HCT116 (cell line): Measurements from ENCODE around the gene GSTM4. TPM values are rescaled to one million over a fixed set of nuclear protein-coding genes. Genes with fewer than 3 reads are reported as not detected.
"Not testable (repeated sequence)": the region's sequence is repeated elsewhere in the genome, so short reads cannot be mapped to it uniquely, and the experiment has no call there.

Source experiments
- ATAC-seq: fragments of 200-7000 bp; cut with Tn5 transposase; 2 replicates; pipeline ENCODE4 v1.9.1; 2020; ENCODE audit warnings: mild to moderate bottlenecking, moderate library complexity
- BruUV-seq: library from RNA; stranded (reverse); fragments of 400-500 nt; replicated peaks from 2 replicates; lab custom pipeline; 2021; lab: Mats Ljungman, UMichigan
- CTCF ChIA-PET: fragments of 300-600 bp; sonication (Branson Sonifier 250); formaldehyde crosslinking; loops from one replicate; lab custom pipeline; 2021; ENCODE audit warnings: antibody characterized with exemption; lab: Charles Lee
- POLR2A ChIA-PET: fragments of 300-600, 350-600 bp; sonication (Branson Sonifier 250); formaldehyde crosslinking; loops from one replicate; lab custom pipeline; 2021; ENCODE audit warnings: antibody characterized with exemption; lab: Charles Lee
- RAD21 ChIA-PET, 2 experiments: fragments of 300-600 bp; sonication (Branson Sonifier 250); formaldehyde crosslinking; loops; one replicate each; lab custom pipeline; 2023; ENCODE audit warnings: low total read pairs in 2 of 2; ENCODE audit not compliant: uncharacterized antibody in 2 of 2, unreplicated experiment in 2 of 2, low non-redundant PET in 1 of 2; lab: Charles Lee
- DNase-seq: peaks from one replicate; pipeline ENCODE4 v3.0.0-alpha.2; 2010; ENCODE audit warnings: low read depth, low spot score
- H2AFZ ChIP-seq: fragments of 200-600 bp; shearing (Covaris generic), sonication (generic); 2 replicates; pipeline ENCODE4 v1.6.1; 2017; ENCODE audit warnings: low read depth, mixed run types, mixed read lengths, antibody characterized with exemption, low read length; ENCODE audit not compliant: poor library complexity, severe bottlenecking
- H3K27ac ChIP-seq: 2 replicates; pipeline ENCODE4 v1.5.1; 2012; ENCODE audit warnings: low read depth, low read length
- H3K27me3 ChIP-seq: fragments of 200-600 bp; sonication (generic); 2 replicates; pipeline ENCODE4 v1.6.1; 2016; ENCODE audit warnings: mixed run types, low read length, mixed read lengths; ENCODE audit not compliant: insufficient read depth
- H3K36me3 ChIP-seq, 2 experiments: fragments of 200-500 bp in 1 of 2; fragments of 200-600 bp in 1 of 2; sonication (Bioruptor generic) in 1 of 2; sonication (generic) in 1 of 2; 2 replicates each; pipeline versions ENCODE4 v1.5.1 to v1.6.1; 2014 to 2016; ENCODE audit warnings: low read length in 2 of 2, inconsistent platforms in 1 of 2, mixed read lengths in 1 of 2, mixed run types in 1 of 2; ENCODE audit not compliant: insufficient read depth in 2 of 2, control insufficient read depth in 1 of 2
- H3K4me1 ChIP-seq, 2 experiments: fragments of 200-600 bp in 1 of 2; sonication (generic) in 1 of 2; 2 replicates each; pipeline versions ENCODE4 v1.5.1 to v1.6.1; 2012 to 2017; ENCODE audit warnings: low read length in 2 of 2, inconsistent platforms in 1 of 2, mild to moderate bottlenecking in 1 of 2, mixed read lengths in 1 of 2, mixed run types in 1 of 2, moderate library complexity in 1 of 2; ENCODE audit not compliant: insufficient read depth in 2 of 2, control insufficient read depth in 1 of 2
- H3K4me2 ChIP-seq: fragments of 200-600 bp; sonication (generic); 2 replicates; pipeline ENCODE4 v1.6.1; 2017; ENCODE audit warnings: mixed run types, low read length, mixed read lengths
- H3K4me3 ChIP-seq, 2 experiments: fragments of 200-600 bp in 1 of 2; sonication (generic) in 1 of 2; replicated peaks in 1 of 2; 2 replicates each; pipeline ENCODE4 v1.5.1; 2011 to 2016; ENCODE audit warnings: low read length in 2 of 2, control low read depth in 1 of 2, low read depth in 1 of 2, mild to moderate bottlenecking in 1 of 2, mixed read lengths in 1 of 2, mixed run types in 1 of 2
- H3K79me2 ChIP-seq: fragments of 200-600 bp; sonication (generic); 2 replicates; pipeline ENCODE4 v1.6.1; 2017; ENCODE audit warnings: mild to moderate bottlenecking, mixed run types, low read length, moderate library complexity, mixed read lengths; ENCODE audit not compliant: insufficient read depth
- H3K9ac ChIP-seq: fragments of 200-600 bp; sonication (generic); 2 replicates; pipeline ENCODE4 v1.6.1; 2016; ENCODE audit warnings: low read length, mixed read lengths
- H3K9me2 ChIP-seq: fragments of 200-600 bp; sonication (generic), shearing (Covaris generic); 2 replicates; pipeline ENCODE4 v1.6.1; 2017; ENCODE audit warnings: mixed run types, mild to moderate bottlenecking, moderate library complexity; ENCODE audit not compliant: insufficient read depth
- H3K9me3 ChIP-seq, 2 experiments: fragments of 200-500 bp in 1 of 2; fragments of 200-600 bp in 1 of 2; sonication (Bioruptor generic) in 1 of 2; sonication (generic) in 1 of 2; 2 replicates each; pipeline ENCODE4 v1.6.1; 2014 to 2017; ENCODE audit warnings: low read length in 2 of 2, mixed read lengths in 2 of 2, inconsistent platforms in 1 of 2, low read depth in 1 of 2, mild to moderate bottlenecking in 1 of 2, mixed run types in 1 of 2, moderate library complexity in 1 of 2; ENCODE audit not compliant: control insufficient read depth in 1 of 2, insufficient read depth in 1 of 2
- H4K20me1 ChIP-seq: fragments of 200-600 bp; sonication (generic), shearing (Covaris generic); 2 replicates; pipeline ENCODE4 v1.6.1; 2017; ENCODE audit warnings: mixed run types, mild to moderate bottlenecking, moderate library complexity; ENCODE audit not compliant: insufficient read depth
- CBX3 ChIP-seq: IDR thresholded peaks from 2 replicates; pipeline ENCODE4 v1.6.1; 2012; ENCODE audit warnings: low read depth
- CEBPB ChIP-seq: IDR thresholded peaks from 2 replicates; pipeline ENCODE4 v1.6.1; 2012; ENCODE audit warnings: low read depth
- EGR1 ChIP-seq: IDR thresholded peaks from 2 replicates; pipeline ENCODE4 v1.6.1; 2012; ENCODE audit warnings: low read depth
- ELF1 ChIP-seq: IDR thresholded peaks from 2 replicates; pipeline ENCODE4 v1.6.1; 2012; ENCODE audit warnings: low read depth, borderline replicate concordance
- EZH2 ChIP-seq: fragments of 200-600 bp; sonication (generic); IDR thresholded peaks from 2 replicates; pipeline ENCODE4 v1.6.1; 2017; ENCODE audit warnings: antibody characterized with exemption, mixed run types
- EZH2phosphoT487 ChIP-seq: fragments of 200-600 bp; IDR thresholded peaks from 2 replicates; pipeline ENCODE4 v1.6.1; 2018; ENCODE audit warnings: antibody characterized with exemption, borderline replicate concordance
- JUND ChIP-seq: IDR thresholded peaks from 2 replicates; pipeline ENCODE4 v1.6.1; 2012
- POLR2A ChIP-seq: IDR thresholded peaks from 2 replicates; pipeline ENCODE4 v1.7.0; 2011; ENCODE audit warnings: borderline replicate concordance; ENCODE audit not compliant: insufficient read depth, insufficient read length; ENCODE audit errors: extremely low read depth
- POLR2AphosphoS5 ChIP-seq: IDR thresholded peaks from 2 replicates; pipeline ENCODE4 v1.6.1; 2011; ENCODE audit warnings: mild to moderate bottlenecking, low read depth, low read length, moderate library complexity
- SRF ChIP-seq: IDR thresholded peaks from 2 replicates; pipeline ENCODE4 v1.6.1; 2012; ENCODE audit warnings: low read depth
- TCF7L2 ChIP-seq: IDR thresholded peaks from 2 replicates; pipeline ENCODE4 v1.7.0; 2011; ENCODE audit warnings: borderline replicate concordance, inconsistent platforms; ENCODE audit not compliant: insufficient read depth, insufficient read length; ENCODE audit errors: extremely low read depth
- YY1 ChIP-seq: IDR thresholded peaks from 2 replicates; pipeline ENCODE4 v1.6.1; 2011; ENCODE audit warnings: low read length, low read depth, moderate library complexity, mild to moderate bottlenecking; ENCODE audit not compliant: insufficient replicate concordance; ENCODE audit errors: extremely low read depth
- ZFX ChIP-seq: fragments of 450-650 bp; IDR thresholded peaks from 2 replicates; pipeline ENCODE4 v1.6.1; 2017
- intact Hi-C: fragments of 100-400 bp; cut with micrococcal nuclease; formaldehyde crosslinking; loops from 2 replicates; pipeline ENCODE4 v1.10.0; 2022
- total RNA-seq: library from RNA; stranded (reverse); gene quantifications from one replicate; pipeline ENCODE4 v1.2.1, GENCODE V29; 2021; ENCODE audit not compliant: unreplicated experiment
- TF ChIP-seq, protein P1 (sequence below): IDR thresholded peaks from 2 replicates; pipeline ENCODE4 v1.6.1; 2012
- TF ChIP-seq, protein P2 (sequence below), 3 experiments: fragments of 200-600 bp in 1 of 3; sonication (generic) in 1 of 3; IDR thresholded peaks in 2 of 3; conservative IDR thresholded peaks in 1 of 3; 2 replicates each; pipeline ENCODE4 v1.5.1; 2012 to 2017; ENCODE audit warnings: low read depth in 2 of 3, low read length in 2 of 3, antibody characterized with exemption in 1 of 3, borderline replicate concordance in 1 of 3, control low read depth in 1 of 3, mild to moderate bottlenecking in 1 of 3, mixed read lengths in 1 of 3, mixed run types in 1 of 3, moderate library complexity in 1 of 3; ENCODE audit not compliant: insufficient read depth in 1 of 3
- TF ChIP-seq, protein P3 (sequence below): IDR thresholded peaks from 2 replicates; pipeline ENCODE4 v1.6.1; 2012; ENCODE audit warnings: low read depth

GSTM4 gene
- total RNA-seq, 1 experiment from 2014 or later, result 15.9 TPM

DNA sequence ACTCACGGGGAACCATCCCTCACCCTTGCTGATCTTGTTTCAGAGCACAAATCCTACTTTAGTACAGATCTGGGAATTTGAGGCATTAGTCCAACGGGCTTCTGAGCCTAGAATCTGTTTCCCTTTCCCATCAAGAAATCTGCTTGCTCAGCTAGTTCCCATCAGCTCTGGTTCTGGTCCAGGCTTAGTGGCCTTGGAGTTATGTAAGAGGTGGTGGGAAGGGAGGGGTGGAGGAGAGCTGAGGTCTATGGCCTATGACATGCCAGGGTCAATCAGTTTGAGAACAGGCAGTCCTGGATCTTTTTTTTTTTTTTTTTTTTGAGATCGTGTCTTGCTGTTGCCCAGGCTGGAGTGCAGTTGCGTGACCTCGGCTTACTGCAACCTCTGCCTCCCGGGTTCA, 35.9 kb downstream of the GSTM4 start:
- no peaks in the 10 kb centered on the region for H3K4me1 ChIP-seq
- H4K20me1 ChIP-seq, result no peaks in the 10 kb centered on the region
- no TSS peak for BruUV-seq
- TF ChIP-seq POLR2AphosphoS5, result no peak
- TF ChIP-seq ZFX, result no peak
- no peak for TF ChIP-seq JUND
- TF ChIP-seq, protein P1, sequence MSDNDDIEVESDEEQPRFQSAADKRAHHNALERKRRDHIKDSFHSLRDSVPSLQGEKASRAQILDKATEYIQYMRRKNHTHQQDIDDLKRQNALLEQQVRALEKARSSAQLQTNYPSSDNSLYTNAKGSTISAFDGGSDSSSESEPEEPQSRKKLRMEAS, result no peak
- TF ChIP-seq YY1, result no peak
- no peak for TF ChIP-seq EZH2
- TF ChIP-seq, protein P2, sequence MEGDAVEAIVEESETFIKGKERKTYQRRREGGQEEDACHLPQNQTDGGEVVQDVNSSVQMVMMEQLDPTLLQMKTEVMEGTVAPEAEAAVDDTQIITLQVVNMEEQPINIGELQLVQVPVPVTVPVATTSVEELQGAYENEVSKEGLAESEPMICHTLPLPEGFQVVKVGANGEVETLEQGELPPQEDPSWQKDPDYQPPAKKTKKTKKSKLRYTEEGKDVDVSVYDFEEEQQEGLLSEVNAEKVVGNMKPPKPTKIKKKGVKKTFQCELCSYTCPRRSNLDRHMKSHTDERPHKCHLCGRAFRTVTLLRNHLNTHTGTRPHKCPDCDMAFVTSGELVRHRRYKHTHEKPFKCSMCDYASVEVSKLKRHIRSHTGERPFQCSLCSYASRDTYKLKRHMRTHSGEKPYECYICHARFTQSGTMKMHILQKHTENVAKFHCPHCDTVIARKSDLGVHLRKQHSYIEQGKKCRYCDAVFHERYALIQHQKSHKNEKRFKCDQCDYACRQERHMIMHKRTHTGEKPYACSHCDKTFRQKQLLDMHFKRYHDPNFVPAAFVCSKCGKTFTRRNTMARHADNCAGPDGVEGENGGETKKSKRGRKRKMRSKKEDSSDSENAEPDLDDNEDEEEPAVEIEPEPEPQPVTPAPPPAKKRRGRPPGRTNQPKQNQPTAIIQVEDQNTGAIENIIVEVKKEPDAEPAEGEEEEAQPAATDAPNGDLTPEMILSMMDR (IDR thresholded peaks at IDR 0.05 in 2 of 3, conservative IDR thresholded peaks at IDR 0.05 in 1 of 3; ENCODE audit: borderline replicate concordance in 1 of 3, insufficient read depth in 1 of 3, low read depth in 2 of 3, low read length in 2 of 3), result no peak
- no peak for TF ChIP-seq CBX3
- TF ChIP-seq POLR2A, result no peak
- TF ChIP-seq TCF7L2, result no peak
- no peak for TF ChIP-seq EZH2phosphoT487
- no peak for TF ChIP-seq ELF1
- no peak for TF ChIP-seq EGR1
- no peak for TF ChIP-seq CEBPB
- TF ChIP-seq SRF, result no peak
- TF ChIP-seq, protein P3, sequence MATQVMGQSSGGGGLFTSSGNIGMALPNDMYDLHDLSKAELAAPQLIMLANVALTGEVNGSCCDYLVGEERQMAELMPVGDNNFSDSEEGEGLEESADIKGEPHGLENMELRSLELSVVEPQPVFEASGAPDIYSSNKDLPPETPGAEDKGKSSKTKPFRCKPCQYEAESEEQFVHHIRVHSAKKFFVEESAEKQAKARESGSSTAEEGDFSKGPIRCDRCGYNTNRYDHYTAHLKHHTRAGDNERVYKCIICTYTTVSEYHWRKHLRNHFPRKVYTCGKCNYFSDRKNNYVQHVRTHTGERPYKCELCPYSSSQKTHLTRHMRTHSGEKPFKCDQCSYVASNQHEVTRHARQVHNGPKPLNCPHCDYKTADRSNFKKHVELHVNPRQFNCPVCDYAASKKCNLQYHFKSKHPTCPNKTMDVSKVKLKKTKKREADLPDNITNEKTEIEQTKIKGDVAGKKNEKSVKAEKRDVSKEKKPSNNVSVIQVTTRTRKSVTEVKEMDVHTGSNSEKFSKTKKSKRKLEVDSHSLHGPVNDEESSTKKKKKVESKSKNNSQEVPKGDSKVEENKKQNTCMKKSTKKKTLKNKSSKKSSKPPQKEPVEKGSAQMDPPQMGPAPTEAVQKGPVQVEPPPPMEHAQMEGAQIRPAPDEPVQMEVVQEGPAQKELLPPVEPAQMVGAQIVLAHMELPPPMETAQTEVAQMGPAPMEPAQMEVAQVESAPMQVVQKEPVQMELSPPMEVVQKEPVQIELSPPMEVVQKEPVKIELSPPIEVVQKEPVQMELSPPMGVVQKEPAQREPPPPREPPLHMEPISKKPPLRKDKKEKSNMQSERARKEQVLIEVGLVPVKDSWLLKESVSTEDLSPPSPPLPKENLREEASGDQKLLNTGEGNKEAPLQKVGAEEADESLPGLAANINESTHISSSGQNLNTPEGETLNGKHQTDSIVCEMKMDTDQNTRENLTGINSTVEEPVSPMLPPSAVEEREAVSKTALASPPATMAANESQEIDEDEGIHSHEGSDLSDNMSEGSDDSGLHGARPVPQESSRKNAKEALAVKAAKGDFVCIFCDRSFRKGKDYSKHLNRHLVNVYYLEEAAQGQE, result no peak
- ChIA-PET CTCF (no interaction called here), POLR2A (no interaction called here), RAD21 (no interaction called here)
- DNase-seq (no peak), ATAC-seq (no peak)
- no peak overlapping the region for H2AFZ ChIP-seq
- H3K9me3 ChIP-seq, result no peaks in the 10 kb centered on the region
- H3K79me2 ChIP-seq, result no peaks in the 10 kb centered on the region
- no peak overlapping the region for H3K9ac ChIP-seq
- intact Hi-C loops, result no loop called here
- no peak overlapping the region for H3K4me3 ChIP-seq
- H3K36me3 ChIP-seq, result no peaks in the 10 kb centered on the region
- no peaks in the 10 kb centered on the region for H3K27me3 ChIP-seq
- H3K4me2 ChIP-seq, result no peak overlapping the region
- no peak overlapping the region for H3K27ac ChIP-seq
- H3K9me2 ChIP-seq, result no peaks in the 10 kb centered on the region

DNA sequence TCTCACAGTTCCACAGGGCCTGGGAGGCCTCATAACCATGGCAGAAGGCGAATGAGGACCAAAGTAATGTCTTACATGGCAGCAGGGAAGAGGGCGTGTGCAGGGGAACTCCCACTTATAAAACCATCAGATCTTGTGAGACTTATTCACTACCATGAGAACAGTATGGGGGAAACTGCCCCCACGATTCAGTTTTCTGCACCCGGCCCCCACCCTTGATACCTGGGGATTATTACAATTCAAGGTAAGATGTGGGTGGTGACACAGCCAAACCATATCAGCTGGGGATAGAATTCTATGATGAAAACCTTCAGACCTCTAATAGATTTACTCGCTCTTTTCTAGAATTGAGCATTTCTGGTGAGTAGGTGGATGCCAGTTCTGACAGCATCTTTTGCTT, 38.5 kb downstream of the GSTM4 start:
- BruUV-seq, H4K20me1 ChIP-seq, H3K9ac ChIP-seq, ATAC-seq, H2AFZ ChIP-seq, H3K9me2 ChIP-seq, H3K27me3 ChIP-seq, H3K4me1 ChIP-seq, CTCF ChIA-PET, RAD21 ChIA-PET, H3K4me2 ChIP-seq, DNase-seq, intact Hi-C loops, H3K36me3 ChIP-seq, H3K27ac ChIP-seq, H3K79me2 ChIP-seq, H3K9me3 ChIP-seq, POLR2A ChIA-PET, H3K4me3 ChIP-seq: not testable (repeated sequence)
